Daoy (cell line): ENCODE measurements around the gene TLR1. TPM values are rescaled to one million over a fixed set of nuclear protein-coding genes. Genes with fewer than 3 reads are reported as not detected.

ENCODE experiments used
- total RNA-seq: library from RNA; depleted of rRNA; stranded (reverse); fragments of >200 nt; shearing (Covaris generic); gene quantifications from 2 replicates; pipeline ENCODE4 v1.2.3, GENCODE V29; 2014; rRNA removed

TLR1 gene
- total RNA-seq, 1 experiment from 2014 or later, result 4.3 TPM

Other genes starting within 250 kb of the TLR1 start
- gene KLF3, start 140.6 kb downstream of the TLR1 start, total RNA-seq, result 5.0 and 5.5 TPM in 2 replicates
- not detected in 2 replicates for gene TLR10, start 21.8 kb downstream of the TLR1 start, total RNA-seq
- 2.2 and 2.6 TPM in 2 replicates for gene TLR6, start 52.0 kb upstream of the TLR1 start, total RNA-seq
- 35.6 and 37.1 TPM in 2 replicates for gene FAM114A1, start 63.0 kb upstream of the TLR1 start, total RNA-seq
- 19.3 and 33.7 TPM in 2 replicates for gene TMEM156, start 227.6 kb upstream of the TLR1 start, total RNA-seq